WTC11 (cell line): Measurements from ENCODE around the gene ACTL7A.

Experiments used
- ATF3 ChIP-seq: sonication (generic); formaldehyde crosslinking; conservative IDR thresholded peaks from 2 replicates; pipeline ENCODE4 v1.8.1; 2022; ENCODE audit warnings: mild to moderate bottlenecking, missing genetic modification reagents
- CTCF ChIP-seq: fragments of 200-600 bp; IDR thresholded peaks from 2 replicates; pipeline ENCODE4 v1.8.0; 2022; ENCODE audit warnings: antibody characterized with exemption
- E2F4 ChIP-seq: sonication (generic); formaldehyde crosslinking; IDR thresholded peaks from 2 replicates; pipeline ENCODE4 v1.8.1; 2022; ENCODE audit warnings: low read depth, mild to moderate bottlenecking, moderate library complexity, missing genetic modification reagents, borderline replicate concordance
- ESRRA ChIP-seq: sonication (generic); formaldehyde crosslinking; IDR thresholded peaks from 2 replicates; pipeline ENCODE4 v1.8.1; 2022; ENCODE audit warnings: mild to moderate bottlenecking, missing genetic modification reagents, borderline replicate concordance
- FOXP4 ChIP-seq: sonication (generic); formaldehyde crosslinking; IDR thresholded peaks from 2 replicates; pipeline ENCODE4 v1.8.0; 2022; ENCODE audit warnings: mild to moderate bottlenecking, missing genetic modification reagents
- MLX ChIP-seq: sonication (generic); formaldehyde crosslinking; IDR thresholded peaks from 2 replicates; pipeline ENCODE4 v1.8.1; 2023; ENCODE audit warnings: mild to moderate bottlenecking, missing genetic modification reagents, moderate library complexity
- NR1H2 ChIP-seq: sonication (generic); formaldehyde crosslinking; IDR thresholded peaks from 2 replicates; pipeline ENCODE4 v1.9.0; 2021; ENCODE audit warnings: mild to moderate bottlenecking, moderate library complexity, missing genetic modification reagents
- RELA ChIP-seq: sonication (generic); formaldehyde crosslinking; IDR thresholded peaks from 2 replicates; pipeline ENCODE4 v1.8.1; 2022; ENCODE audit warnings: missing genetic modification reagents, mild to moderate bottlenecking, borderline replicate concordance
- SP1 ChIP-seq: sonication (generic); formaldehyde crosslinking; conservative IDR thresholded peaks from 2 replicates; pipeline ENCODE4 v1.8.1; 2022; ENCODE audit warnings: missing genetic modification reagents
- TP53 ChIP-seq: sonication (generic); formaldehyde crosslinking; IDR thresholded peaks from 2 replicates; pipeline ENCODE4 v1.8.1; 2023; ENCODE audit warnings: mild to moderate bottlenecking, missing genetic modification reagents
- USF1 ChIP-seq: sonication (generic); formaldehyde crosslinking; IDR thresholded peaks from 2 replicates; pipeline ENCODE4 v1.8.0; 2022; ENCODE audit warnings: mild to moderate bottlenecking, missing genetic modification reagents
- USF2 ChIP-seq: sonication (generic); formaldehyde crosslinking; IDR thresholded peaks from 2 replicates; pipeline ENCODE4 v1.8.1; 2023; ENCODE audit warnings: mild to moderate bottlenecking, missing genetic modification reagents, moderate library complexity
- TF ChIP-seq, protein P1 (sequence below): sonication (generic); formaldehyde crosslinking; conservative IDR thresholded peaks from 2 replicates; pipeline ENCODE4 v1.8.1; 2023; ENCODE audit warnings: mild to moderate bottlenecking, low read depth, missing genetic modification reagents, moderate library complexity

- no peak for TF ChIP-seq MLX
- no peak for TF ChIP-seq CTCF
- no peak for TF ChIP-seq USF2 (CRISPR knock-in tag)
- TF ChIP-seq USF1 = no peak
- no peak for TF ChIP-seq E2F4 (CRISPR knock-in tag)
- TF ChIP-seq NR1H2 (CRISPR knock-in tag) = no peak
- no peak for TF ChIP-seq TP53 (CRISPR knock-in tag)
- TF ChIP-seq, protein P1, sequence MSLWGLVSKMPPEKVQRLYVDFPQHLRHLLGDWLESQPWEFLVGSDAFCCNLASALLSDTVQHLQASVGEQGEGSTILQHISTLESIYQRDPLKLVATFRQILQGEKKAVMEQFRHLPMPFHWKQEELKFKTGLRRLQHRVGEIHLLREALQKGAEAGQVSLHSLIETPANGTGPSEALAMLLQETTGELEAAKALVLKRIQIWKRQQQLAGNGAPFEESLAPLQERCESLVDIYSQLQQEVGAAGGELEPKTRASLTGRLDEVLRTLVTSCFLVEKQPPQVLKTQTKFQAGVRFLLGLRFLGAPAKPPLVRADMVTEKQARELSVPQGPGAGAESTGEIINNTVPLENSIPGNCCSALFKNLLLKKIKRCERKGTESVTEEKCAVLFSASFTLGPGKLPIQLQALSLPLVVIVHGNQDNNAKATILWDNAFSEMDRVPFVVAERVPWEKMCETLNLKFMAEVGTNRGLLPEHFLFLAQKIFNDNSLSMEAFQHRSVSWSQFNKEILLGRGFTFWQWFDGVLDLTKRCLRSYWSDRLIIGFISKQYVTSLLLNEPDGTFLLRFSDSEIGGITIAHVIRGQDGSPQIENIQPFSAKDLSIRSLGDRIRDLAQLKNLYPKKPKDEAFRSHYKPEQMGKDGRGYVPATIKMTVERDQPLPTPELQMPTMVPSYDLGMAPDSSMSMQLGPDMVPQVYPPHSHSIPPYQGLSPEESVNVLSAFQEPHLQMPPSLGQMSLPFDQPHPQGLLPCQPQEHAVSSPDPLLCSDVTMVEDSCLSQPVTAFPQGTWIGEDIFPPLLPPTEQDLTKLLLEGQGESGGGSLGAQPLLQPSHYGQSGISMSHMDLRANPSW = no peak
- no peak for TF ChIP-seq ATF3 (CRISPR knock-in tag)
- TF ChIP-seq ESRRA (CRISPR knock-in tag) = no peak
- no peak for TF ChIP-seq SP1 (CRISPR knock-in tag)
- TF ChIP-seq FOXP4 = no peak
- no peak for TF ChIP-seq RELA
Observed at GRCh38 chr9:108905494-108905893, 43.4 kb downstream of the ACTL7A start.
